ENCODE measurements around the gene CHPF.
A peak's percentile ranks its signal among the peaks of the same experiment; 100 is the strongest.

The CHPF gene

DNA sequence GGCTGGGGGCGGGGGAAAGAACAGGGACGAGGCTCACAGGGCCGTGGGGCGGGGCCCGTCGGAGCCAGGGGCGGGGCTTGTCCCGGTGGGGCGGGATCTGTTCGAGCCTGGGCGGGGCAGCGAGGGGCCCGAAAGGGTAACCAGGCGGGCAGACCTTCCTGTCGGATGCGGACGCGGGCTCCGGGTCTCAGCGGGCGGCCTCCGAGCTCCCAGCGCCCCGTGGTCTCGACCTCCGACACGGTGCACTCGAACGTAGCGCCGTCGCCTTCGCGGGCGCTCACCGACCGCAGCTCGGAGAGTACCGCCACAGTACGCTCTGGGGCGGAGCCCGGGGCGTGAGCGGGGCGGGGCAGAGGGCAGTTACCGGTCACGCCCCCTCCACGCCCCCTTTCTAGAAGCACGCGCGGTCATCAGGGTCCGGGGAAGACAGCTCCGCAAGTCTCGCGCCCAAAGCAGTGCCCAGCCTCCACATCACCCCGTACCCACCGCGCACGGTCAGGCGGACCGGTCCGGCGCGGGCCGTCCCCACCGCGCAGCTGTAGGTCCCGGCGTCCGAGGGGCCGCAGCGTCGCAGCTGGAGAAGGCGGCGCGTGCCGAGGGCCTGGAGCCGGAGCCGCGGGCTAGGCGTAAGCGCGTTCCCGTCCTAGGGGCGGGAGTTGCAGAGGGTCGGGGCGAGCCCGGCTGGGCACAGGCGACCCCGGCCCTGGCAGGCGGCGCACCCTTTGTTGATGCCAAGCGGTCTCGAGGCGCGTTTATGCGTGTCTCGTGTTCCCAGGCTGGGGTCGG, 9.0 kb upstream of the CHPF start:
- peak; percentile 33 for DNase-seq (ENCODE audit: low spot score)

DNA sequence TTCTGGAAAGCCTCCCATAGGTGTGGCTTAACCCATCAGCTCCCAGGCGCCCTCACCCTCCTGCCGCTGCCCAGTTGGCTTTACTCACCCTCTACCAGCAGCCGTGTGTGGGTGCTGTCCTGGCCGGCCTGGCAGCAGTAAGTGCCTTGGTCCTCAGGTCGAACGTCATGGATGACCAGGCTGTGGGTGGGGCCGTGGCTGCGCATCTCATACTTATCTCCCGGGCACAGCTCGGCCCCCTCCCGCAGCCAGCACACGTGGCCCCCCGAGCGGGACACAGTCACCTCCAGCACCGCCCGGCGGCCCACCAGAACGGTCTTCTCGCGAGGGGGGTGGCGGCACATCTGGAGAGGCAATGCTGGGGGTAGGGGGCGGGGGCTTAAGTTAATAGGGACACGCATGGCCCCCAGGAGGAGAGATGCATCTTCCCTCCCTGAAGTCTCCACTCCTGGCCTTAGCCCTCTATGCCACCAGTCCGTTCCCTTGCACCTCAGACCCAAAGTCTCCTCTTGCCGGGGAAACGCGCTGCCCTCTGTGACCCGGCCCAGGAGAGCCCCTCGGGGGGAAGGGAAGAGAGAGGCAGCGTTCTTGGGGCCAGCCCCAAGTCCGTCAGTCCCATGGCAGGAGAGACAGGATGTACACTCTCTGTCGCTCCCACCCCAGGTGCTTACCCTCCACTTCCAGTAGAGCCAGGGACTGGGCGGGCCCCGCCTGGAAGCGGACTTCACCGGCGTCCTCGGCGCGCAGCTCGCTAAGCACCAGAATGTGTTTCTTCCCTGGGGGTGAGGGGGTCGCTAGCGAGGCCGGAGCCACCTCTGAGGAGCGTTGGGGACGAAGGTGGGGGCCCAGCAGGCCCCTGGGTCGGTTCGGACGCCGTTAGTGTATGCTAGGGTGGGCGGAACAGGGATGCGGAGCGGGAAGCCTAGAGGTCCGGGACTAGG, 8.1 kb upstream of the CHPF start:
- no peak for DNase-seq (ENCODE audit: low spot score)

DNA sequence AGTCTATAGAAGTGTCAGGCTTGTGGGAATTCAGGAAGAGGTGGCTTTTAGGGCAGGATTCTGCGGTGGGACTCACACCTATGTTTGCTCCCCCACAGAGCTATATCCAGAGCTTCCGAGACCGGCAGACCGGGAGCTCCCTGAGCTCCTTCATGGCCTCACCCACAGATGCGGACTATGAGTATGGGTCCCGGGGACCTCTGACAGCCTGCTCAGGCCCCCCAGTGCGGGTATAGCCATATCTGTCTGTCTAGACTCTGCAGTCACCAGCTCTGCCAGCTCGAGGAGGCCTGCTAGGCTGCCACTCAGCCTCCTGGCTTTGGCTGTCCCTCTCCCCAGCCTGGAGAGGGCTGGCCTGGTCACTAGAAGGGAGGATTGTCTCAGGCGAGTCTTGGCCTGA, 6.0 kb upstream of the CHPF start:
- DNase-seq (ENCODE audit: low spot score): no peak

DNA sequence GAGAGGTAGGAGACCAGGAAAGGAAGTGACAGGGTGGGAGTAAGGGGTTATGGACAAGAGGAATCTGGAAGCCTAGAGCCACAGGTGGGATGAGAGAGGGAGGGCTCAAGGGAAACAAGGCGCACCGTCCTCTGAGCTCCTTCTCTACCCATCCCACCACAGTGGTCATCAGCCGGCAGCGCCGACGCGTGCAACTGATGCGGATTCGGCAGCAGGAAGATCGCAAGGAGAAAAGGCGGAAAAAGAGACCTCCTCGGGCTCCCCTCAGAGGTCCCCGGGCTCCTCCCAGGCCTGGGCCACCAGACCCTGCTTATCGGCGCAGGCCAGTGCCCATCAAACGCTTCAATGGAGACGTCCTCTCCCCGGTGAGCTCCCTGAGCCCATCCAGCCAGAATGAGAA, 5.4 kb upstream of the CHPF start:
- no peak for DNase-seq (ENCODE audit: low spot score)

DNA sequence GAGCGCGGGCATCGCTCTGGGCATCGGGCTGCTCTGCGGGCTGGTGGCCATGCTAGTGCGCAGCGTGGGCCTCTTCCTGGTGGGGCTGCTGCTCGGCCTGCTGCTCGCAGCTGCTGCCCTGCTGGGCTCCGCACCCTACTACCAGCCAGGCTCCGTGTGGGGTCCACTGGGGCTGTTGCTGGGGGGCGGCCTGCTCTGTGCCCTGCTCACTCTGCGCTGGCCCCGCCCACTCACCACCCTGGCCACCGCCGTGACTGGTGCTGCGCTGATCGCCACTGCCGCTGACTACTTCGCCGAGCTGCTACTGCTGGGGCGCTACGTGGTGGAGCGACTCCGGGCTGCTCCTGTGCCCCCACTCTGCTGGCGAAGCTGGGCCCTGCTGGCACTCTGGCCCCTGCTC, 4.0 kb upstream of the CHPF start:
- no peak for DNase-seq (ENCODE audit: low spot score)

DNA sequence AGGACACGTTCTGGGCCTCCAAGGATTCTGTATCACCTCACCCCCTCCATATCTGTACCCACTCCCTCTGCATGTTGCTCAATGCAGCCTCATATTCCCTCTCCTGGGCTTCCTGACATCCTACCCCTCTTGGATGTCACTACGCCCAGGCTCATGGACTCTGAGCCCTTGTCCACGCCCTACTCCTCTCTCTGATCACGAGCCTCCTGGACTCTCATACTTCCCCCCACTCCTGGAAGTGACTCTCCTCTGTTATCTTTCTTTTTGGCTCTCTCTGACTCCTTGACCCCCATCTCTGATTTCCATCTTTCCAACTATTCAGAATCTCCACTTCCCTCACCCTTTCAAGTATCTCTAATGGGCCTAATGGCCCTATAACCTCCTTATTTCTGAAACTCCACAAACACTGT, 2.3 kb upstream of the CHPF start:
- no peak for DNase-seq (ENCODE audit: low spot score)

DNA sequence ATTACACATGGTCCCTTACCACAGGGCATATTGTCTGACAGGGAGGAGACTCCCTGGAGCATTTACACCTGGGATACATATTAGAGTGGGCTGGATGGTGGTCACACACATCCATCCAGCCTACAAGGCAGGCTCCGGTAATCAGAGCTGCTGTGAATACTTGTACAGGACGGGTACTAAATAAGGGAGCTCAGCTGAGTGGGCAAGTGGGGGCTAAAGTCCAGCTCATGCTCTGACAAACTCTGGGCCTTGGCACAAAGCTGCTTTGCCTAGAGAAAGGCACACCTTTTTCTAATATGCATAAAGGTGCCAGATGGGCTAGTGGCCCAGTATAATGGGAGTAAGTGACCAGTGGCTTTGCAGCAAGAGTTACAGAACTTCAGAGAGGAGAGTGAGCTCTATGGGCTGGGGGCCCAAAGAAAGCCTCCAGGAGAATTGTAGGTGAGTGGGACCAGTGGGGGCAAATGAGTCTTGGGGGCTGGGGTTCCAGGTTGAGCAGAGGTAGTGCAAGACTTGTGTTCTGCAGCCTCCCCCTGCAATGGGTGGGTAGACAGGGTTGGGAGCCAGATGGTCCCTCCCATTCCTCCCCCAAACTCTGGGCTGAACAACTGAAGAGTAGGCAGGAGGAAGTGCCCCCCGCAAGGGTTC, 1.8 kb upstream of the CHPF start:
- no peak for DNase-seq (ENCODE audit: low spot score)

DNA sequence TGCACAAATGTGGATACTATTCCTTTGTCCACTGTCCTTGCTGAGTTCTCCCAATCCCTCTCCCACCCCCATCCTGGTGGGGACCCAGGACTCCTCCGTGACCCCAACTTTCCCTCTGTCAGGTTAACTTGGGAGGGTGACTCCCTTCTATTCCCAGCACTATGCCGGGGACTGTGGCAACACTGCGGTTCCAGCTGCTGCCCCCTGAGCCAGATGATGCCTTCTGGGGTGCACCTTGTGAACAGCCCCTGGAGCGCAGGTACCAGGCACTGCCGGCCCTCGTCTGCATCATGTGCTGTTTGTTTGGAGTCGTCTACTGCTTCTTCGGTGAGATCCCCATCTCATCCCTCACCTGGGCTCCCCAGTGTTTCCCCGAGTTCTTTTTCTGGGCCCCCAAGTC, 958 bp upstream of the CHPF start:
- no peak for DNase-seq (ENCODE audit: low spot score)

DNA sequence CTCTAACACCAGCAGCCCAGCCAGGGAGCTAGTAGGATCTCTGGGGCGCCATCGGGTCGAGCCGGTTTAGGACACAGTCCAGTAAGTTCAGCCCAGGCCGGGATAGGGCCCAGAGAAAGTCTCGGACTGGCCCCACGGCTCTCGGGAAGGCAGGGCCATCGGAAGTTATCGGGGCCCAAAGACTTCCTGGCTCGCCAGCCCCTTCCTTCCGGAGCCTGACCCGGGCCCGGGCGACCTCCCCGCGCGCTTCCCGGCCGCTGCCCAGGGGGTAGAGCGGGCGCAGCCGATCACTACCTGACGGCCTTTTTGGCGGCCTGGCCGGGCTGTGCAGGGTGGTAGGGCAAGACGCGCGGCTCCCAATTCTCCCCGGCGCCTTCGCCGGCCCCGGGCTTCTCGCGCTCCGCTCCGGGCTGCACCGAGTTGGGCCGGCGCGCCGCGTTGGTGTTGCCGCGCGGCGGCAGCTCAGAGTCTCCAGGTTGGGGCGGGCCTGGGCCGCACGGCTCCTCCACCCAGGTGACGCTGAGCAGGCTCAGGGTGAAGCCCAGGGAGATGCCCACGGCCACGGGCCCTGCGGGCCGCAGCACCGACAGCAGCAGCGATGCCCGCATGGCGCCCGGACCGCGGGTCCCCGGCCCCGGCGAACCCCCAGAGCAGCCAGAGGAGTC, 546 bp downstream of the CHPF start:
- DNase-seq (ENCODE audit: low spot score): peak; percentile 35

DNA sequence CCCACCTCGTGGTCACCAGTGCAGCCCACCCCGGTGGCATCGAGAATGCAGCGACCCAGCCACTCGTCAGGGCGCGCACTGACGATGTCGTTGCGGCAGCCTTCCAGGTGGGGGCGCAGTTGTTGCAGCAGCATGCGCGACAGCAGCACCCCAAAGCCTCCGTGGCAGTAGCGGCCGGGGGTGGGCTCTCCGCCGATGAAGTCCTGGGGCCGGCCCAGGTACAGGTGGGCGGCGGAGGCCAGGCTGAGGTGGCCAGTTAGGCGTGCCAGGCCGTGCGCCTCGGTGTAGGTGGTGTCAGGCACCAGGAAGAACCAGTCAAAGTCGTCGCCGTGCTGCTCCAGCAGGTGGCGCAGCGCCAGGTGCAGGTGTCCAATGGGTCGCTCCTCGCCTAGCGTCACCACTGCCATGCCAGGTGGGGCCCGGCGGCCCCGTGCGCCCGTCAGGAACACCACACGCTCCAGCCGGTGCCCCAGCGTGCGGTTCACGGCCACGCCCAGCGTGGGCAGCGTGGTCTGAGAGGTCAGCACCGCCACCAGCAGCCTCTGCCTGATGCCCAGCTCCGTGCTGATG, 1.9 kb downstream of the CHPF start:
- DNase-seq (ENCODE audit: low spot score): peak; percentile 91

DNA sequence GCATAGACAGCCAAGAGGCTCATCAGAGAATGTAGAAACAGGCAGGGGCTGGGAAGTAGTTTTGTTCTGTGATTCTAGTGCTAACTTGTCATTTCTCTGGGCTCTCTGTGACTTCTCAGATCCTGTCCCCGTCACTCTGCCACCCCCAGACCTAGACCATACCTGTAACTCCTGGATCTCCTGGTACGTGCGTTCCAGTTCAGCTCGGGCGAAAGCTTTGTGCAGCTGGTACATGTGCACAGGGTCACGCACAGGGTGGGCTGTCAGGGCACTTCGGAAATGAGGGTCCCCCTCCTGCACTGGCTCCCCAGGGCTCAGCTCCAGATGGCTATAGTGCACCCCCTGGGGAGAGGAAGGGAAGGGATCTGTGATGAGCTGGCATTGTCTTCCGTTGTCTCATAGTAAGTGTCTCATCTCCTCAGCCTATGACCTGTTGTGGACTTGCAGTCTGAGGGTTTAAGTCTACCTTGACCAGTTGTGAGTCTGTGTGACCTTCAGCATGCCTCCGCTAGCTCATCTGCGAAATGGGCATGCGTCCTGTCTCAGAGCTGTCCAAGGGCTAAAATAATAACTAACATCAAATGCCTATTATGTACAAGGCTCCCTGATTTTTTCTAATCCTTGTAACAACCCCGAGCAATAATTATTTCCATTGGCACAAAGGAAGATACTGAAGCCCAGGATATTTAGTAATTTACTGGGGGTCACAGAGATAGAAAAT, 2.7 kb downstream of the CHPF start:
- DNase-seq (ENCODE audit: low spot score): no peak

DNA sequence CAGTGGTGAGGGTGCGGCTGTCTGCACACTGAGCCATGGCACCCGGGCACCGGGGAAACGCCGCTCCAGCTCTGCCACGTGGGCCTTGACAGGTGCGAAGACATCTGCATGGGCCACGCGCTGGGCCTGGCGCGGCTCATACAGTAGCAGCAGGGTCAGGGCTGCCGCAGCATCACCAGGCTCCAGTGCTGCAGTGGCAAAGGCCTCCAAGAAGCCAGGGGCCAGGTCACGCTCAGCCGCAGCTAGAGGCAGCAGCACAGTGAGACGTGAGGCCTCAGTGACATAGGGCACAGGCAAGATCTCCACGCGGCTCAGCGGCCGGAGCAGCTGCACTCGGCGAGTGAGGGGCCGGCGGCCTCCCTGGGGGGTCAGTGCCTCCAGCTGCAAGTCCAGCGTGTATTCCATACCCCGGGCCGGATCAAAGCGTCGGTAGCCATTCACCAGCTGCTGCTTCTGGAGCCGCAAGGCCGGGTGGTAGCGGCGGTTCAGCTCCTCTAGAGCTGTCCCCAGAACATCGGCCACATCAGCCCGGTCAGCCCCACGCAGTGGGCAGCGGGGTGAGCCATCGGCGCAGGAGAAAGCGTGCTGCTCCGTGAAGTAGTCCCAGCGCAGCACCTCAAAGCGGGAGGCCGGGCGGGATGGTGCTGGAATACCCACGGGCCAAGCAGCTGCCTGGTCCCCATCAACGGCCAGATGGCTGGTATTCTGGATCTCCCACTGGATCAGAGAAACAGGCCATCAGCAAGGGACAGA, 3.5 kb downstream of the CHPF start:
- DNase-seq (ENCODE audit: low spot score): no peak

DNA sequence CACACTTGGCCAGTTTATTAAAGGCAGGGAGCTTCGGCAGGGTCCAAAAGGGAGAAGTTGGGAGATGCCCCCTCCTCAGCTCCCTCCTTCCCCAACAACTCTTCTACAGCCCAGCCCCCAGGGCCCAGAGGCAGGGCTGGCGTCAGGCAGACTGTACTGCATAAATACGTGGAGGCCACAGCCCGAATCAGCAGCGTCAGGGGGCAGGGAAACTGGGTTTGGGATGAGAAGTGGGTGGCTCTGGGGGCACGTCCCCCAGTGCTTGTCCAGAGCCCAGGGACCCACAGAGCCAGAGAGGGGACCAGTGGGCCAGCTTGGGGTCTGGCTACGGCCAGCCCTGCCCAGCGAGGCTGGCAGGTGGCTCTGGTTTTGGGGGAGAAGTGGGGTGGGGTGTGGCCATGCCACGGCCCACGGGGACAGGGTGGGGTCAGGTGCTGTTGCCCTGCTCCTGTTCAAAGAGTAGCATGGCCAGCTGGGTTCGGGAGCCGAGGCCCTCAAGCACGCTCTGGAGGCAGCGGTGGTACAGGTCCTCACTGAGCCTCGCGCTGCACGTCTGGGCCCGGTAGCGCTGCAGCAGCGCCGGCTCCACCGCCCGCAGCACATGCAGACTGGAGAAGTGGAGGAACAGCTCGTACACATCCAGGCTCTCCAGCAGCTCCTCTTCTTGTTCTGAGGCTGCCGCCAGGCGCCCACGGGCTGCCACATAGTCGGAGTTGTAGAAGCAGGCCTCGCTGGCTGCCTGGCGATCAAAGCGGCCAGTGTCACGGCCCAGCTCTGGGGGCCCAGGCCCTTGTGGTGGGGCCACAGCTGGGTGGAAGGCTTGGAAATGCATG, 4.4 kb downstream of the CHPF start:
- DNase-seq (ENCODE audit: low spot score): no peak

DNA sequence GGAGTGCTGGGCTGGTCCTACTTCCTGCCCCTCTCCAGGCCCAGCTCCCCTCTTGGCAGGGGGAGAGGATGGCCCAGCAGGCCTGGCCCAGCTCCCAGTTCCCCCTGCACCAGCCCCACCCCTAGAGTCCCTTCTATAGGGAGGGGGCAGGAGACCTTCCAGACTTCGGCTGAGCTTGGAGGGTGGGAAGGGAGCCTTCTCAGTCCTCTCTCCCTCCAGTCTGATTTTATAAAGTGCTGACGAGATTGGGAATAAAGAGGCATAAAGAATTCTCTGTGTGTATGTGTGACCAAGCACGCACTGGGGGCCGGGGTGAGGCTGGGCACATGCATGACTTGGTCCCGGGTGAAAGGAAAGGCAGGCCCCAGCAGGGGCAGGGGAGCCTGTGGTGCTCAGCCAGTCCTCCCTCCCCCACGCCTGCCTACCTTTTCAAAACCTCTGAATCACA, 5.1 kb downstream of the CHPF start:
- no peak for DNase-seq (ENCODE audit: low spot score)

DNA sequence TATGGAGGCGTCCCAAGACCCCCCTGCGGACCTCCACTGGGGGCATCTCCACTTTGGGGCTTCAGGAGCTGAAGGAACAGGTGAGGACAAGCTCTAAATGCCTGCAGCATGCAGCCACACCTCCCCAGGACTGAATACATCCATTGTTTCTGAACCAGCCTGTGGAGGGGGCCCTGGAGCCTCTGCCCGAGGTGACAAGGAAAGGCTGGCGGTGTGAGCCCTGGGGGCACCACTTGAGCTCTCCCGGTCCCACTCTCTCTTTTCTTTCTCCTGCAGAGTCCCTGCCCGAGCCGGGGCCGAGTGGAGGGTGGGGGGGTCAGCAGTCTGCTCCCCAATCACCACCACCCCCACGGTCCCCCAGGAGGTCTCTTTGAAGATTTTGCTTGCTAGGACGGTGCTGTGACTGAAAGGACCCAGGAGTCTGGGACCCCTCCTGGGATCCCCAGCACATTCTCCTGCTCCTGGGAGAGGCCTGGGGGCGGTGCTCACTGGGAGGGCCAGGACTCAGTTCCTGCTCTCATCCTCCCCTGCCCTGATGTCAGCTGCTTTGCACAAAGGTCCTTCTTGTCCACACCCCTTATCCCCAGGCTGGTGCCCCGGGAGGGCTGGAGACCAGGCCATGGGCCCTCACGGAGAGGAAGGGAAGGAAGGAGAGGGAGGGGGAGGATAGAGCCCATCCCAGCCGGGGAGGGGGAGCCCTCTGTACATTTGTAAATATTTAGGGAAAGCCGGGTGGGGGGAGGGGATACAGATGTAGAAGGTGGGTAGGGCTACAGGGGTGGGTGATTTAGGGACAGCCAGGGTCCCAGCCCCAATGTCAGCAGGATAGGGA, 5.7 kb downstream of the CHPF start:
- no peak for DNase-seq (ENCODE audit: low spot score)

DNA sequence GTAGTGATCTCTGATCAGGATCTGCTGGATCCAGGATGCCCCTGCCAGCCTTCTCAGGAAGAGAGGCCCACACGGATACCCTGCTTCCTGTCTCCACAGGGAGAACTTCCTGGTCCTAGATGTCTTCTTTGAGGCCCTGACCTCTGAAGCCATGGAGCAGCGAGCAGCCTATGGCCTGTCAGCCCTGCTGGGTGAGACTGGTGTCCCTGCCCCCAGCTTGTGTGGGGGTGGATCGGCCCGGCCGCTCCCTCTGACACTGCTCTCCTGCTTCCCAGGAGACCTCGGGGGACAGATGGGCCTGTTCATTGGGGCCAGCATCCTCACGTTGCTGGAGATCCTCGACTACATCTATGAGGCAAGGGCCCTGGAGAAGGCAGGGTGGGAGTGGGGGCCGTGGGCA, 6.6 kb downstream of the CHPF start:
- DNase-seq (ENCODE audit: low spot score): no peak

DNA sequence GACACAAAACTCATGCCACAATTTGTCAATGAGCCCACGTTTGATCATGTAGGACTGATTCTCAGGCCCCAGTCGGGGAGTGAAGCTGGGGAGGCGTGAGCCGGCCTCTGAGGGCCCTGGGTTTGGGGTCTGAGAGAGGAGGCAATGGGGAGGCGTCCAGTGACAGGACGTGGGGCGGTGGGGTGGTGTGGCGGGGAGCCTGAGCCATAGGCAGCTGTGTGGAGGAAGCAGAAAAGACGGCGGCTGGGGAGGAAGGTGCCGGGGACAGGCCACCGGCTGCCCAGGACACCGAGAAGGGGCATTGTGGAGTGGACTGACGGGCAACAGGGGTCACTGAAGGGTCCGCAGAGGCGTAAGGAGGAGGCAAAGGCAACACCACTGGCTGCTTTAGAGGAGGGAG, 7.2 kb downstream of the CHPF start:
- no peak for DNase-seq (ENCODE audit: low spot score)

DNA sequence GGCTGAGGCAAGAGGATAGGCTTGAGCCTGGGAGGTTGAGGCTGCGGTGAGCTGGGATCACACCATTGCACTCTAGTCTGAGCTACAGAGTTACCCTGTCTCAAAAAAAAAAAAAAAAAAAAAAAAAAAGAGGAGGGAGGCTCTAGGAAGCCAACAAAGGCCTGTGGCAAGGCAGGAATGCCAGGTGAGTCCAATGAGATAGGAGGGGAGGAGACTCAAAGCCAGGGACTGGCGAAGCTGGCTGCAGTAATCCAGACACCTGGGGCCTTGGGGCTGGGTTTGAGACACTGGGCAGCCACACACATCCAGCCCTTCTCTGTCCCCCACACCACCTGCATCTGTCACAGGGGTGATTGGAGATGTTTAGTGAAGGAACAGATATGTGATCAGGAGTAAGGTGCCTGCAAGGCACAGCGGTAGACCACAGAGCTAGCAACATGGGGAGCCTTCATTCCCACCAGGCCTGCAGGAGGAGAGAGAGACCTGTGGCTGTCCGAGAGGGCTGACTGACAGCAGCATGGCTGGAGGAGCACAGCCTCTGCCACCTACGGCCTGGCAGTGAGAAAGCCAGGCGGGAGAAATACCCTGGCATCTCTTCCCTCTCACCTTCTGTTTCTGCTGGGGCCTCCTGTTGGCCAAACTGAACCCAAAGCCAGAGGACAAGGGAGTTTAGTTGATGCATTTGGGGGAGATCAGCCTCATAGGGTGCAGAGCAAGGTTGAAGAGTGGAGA, 9.5 kb downstream of the CHPF start:
- no peak for DNase-seq (ENCODE audit: low spot score)

Measured in NAMALWA (cell line).